Measurements from ENCODE around the gene WHAMM. TPM values are rescaled to one million over a fixed set of nuclear protein-coding genes. Genes with fewer than 3 reads are reported as not detected.

WHAMM gene
- total and polyA plus RNA-seq, 2 experiments from 2014 or later, result 3.0 to 3.6 TPM

DNA sequence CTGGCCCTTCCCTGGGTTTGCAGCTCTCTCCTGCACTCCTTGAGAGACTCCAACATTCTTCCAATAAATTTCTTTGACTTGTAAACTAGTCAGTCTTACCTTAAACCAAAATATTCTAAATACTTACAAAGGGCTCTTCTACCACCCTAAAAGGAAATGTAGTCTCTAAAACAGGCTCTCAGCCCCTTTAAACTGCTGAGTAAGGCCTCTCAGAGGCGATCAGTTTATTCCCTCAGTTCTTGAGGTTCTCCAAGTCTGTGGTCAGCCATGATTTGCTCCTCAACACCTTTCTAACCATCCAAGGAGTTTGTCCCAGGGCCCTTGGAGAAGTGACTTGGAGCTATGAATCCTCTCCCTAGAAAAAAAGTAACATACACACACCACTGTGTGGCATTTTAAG lies 64.8 kb downstream of the WHAMM start:
- WGBS, 2 experiments (ENCODE audit: low coverage in 1 of 2, low lambda C conversion rate in 2 of 2, missing lambda C conversion rate in 2 of 2), result 86 to 90% methylated on average over 1 of the region's 1 CpG
- Histone ChIP-seq H2AFZ (no peak overlapping the region), H3K4me3 (no peak overlapping the region), H3K9me2 (ENCODE audit: insufficient read depth) (no peaks in the 10 kb centered on the region), H4K20me1 (ENCODE audit: insufficient read depth) (no peaks in the 10 kb centered on the region), H3K4me2 (ENCODE audit: unreplicated experiment) (no peak overlapping the region), H3K79me2 (ENCODE audit: insufficient read depth) (no peaks in the 10 kb centered on the region), H3K9me3 (ENCODE audit: low read depth) (no peaks in the 10 kb centered on the region), H3K27me3 (replicated peaks; ENCODE audit: insufficient read depth) (no peaks in the 10 kb centered on the region), H3K4me1 (ENCODE audit: insufficient read depth) (peaks cover 13% of the 10 kb centered on the region), H3K27ac (no peak overlapping the region), H3K36me3 (ENCODE audit: low read depth) (no peaks in the 10 kb centered on the region), H3F3A (ENCODE audit: insufficient read depth) (peaks cover 18% of the 10 kb centered on the region), H3K9ac (no peak overlapping the region)
- TF ChIP-seq EZH2 (IDR thresholded peaks at IDR 0.05; ENCODE audit: insufficient read depth, poor library complexity, severe bottlenecking) (no peak), EZH2phosphoT487 (IDR thresholded peaks at IDR 0.05; ENCODE audit: insufficient read depth, low read depth) (no peak)
- in situ Hi-C loops (cut with MboI), result no loop called here
- DNase-seq, result no peak

DNA sequence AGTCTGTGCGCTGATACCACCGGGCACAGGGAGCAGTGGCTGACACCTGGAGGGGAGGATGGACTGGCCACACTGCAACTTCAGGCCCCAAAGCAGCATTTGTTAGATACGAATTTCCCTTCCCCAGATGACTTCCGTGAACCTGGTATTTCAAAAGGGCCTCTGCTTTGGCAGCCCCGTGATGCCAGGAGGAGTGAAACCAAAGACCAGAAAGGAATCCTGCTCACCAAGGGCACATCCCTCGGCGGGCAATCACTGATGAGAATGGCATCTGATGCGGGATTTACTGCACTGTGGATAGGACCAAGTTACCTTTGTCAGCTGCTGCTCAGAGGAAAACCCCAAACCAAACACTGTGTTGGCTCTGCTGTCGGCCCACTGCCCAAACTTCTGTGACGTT lies 65.5 kb downstream of the WHAMM start:
- H3K4me1 ChIP-seq (ENCODE audit: insufficient read depth), result peaks cover 13% of the 10 kb centered on the region
- peak overlapping the region; percentile 51; the same call in 1 of the 2 replicates for H3K9ac ChIP-seq
- H3K4me3 ChIP-seq, result no peak overlapping the region
- H3K27me3 ChIP-seq (replicated peaks; ENCODE audit: insufficient read depth), result no peaks in the 10 kb centered on the region
- no peaks in the 10 kb centered on the region for H3K9me3 ChIP-seq (ENCODE audit: low read depth)
- H3K36me3 ChIP-seq (ENCODE audit: low read depth), result no peaks in the 10 kb centered on the region
- H4K20me1 ChIP-seq (ENCODE audit: insufficient read depth), result no peaks in the 10 kb centered on the region
- H3K27ac ChIP-seq, result peak overlapping the region; percentile 81; the same call in 1 of the 2 replicates
- H3F3A ChIP-seq (ENCODE audit: insufficient read depth), result peaks cover 18% of the 10 kb centered on the region
- H3K79me2 ChIP-seq (ENCODE audit: insufficient read depth), result no peaks in the 10 kb centered on the region
- 0 out of 2 replicates have a peak overlapping the region, but pooled peaks have one; percentile 58 for H2AFZ ChIP-seq
- in situ Hi-C loops (cut with MboI), result no loop called here
- no peaks in the 10 kb centered on the region for H3K9me2 ChIP-seq (ENCODE audit: insufficient read depth)
- H3K4me2 ChIP-seq (ENCODE audit: unreplicated experiment), result peak overlapping the region; percentile 26
- no peak for TF ChIP-seq EZH2 (IDR thresholded peaks at IDR 0.05; ENCODE audit: insufficient read depth, poor library complexity, severe bottlenecking)
- no peak for TF ChIP-seq EZH2phosphoT487 (IDR thresholded peaks at IDR 0.05; ENCODE audit: insufficient read depth, low read depth)
- WGBS, 2 experiments (ENCODE audit: low coverage in 1 of 2, low lambda C conversion rate in 2 of 2, missing lambda C conversion rate in 2 of 2), result 79 to 82% methylated on average over 10 of the region's 10 CpGs
- DNase-seq, result no peak

DNA sequence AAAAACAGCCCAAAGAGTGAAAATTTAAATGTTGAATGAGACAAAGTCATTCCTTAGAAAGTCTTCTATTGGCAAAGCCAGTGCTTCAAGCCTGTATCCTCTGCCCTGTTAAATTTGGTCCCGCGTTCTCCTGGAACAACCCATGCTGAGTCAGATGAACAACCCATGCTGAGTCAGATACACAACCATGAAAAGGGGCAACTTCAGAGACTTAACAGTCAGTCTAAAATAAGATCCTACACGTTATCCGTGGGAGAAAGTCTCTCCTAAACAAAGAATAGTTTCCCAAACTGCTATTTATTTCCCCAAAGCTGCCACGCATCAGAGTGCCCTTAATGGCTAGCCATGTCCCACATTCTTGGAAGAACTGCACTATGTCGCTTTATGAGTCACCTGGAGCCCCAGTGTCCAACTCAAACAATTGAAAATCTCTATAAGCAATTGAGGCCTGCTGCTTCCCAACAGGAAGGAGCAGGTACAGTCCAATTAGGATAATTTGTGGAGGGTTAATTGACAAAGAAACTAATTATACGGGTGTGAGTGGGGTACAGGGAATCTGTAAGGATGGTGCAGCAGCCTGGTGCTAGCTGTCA lies 66.1 kb downstream of the WHAMM start:
- H2AFZ ChIP-seq, result peak overlapping the region; percentile 58
- peaks cover 13% of the 10 kb centered on the region for H3K4me1 ChIP-seq (ENCODE audit: insufficient read depth)
- no peaks in the 10 kb centered on the region for H3K36me3 ChIP-seq (ENCODE audit: low read depth)
- H3K79me2 ChIP-seq (ENCODE audit: insufficient read depth), result no peaks in the 10 kb centered on the region
- WGBS, 2 experiments (ENCODE audit: low coverage in 1 of 2, low lambda C conversion rate in 2 of 2, missing lambda C conversion rate in 2 of 2), result 13 to 16% methylated on average over 7 of the region's 7 CpGs
- H3K9me3 ChIP-seq (ENCODE audit: low read depth), result no peaks in the 10 kb centered on the region
- H4K20me1 ChIP-seq (ENCODE audit: insufficient read depth), result no peaks in the 10 kb centered on the region
- no peaks in the 10 kb centered on the region for H3K9me2 ChIP-seq (ENCODE audit: insufficient read depth)
- no peak for TF ChIP-seq EZH2phosphoT487 (IDR thresholded peaks at IDR 0.05; ENCODE audit: insufficient read depth, low read depth)
- no peak for TF ChIP-seq EZH2 (IDR thresholded peaks at IDR 0.05; ENCODE audit: insufficient read depth, poor library complexity, severe bottlenecking)
- peak overlapping the region; percentile 76 for H3K4me2 ChIP-seq (ENCODE audit: unreplicated experiment)
- peak overlapping the region; percentile 81 for H3K27ac ChIP-seq
- in situ Hi-C loops (cut with MboI), result no loop called here
- peaks cover 18% of the 10 kb centered on the region for H3F3A ChIP-seq (ENCODE audit: insufficient read depth)
- H3K9ac ChIP-seq, result peak overlapping the region; percentile 51
- DNase-seq, result peak; percentile 90
- H3K27me3 ChIP-seq (replicated peaks; ENCODE audit: insufficient read depth), result no peaks in the 10 kb centered on the region
- H3K4me3 ChIP-seq, result peak overlapping the region; percentile 44

DNA sequence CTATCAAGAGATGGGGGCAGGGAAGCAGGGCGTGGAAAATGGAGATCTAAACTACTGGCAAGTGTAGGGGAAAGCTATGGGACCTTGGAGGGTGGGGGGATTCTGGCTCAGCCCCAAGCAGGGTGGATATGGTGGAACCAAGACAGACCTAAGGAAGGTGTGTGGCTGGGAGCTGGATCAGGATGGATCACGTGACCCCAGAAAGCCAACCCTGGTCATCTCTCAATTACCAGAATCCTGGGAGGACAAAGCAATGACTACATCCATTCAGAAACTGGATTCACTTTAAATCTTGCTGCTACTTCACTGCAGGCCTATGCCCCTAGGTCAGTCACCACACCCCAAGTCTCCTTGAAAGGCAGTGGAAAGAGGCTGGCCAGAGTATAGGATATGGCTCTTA lies 68.4 kb downstream of the WHAMM start:
- no peak overlapping the region for H2AFZ ChIP-seq
- no peaks in the 10 kb centered on the region for H3K79me2 ChIP-seq (ENCODE audit: insufficient read depth)
- peaks cover 13% of the 10 kb centered on the region for H3K4me1 ChIP-seq (ENCODE audit: insufficient read depth)
- 77 to 79% methylated on average over 2 of the region's 2 CpGs for WGBS, 2 experiments (ENCODE audit: low coverage in 1 of 2, low lambda C conversion rate in 2 of 2, missing lambda C conversion rate in 2 of 2)
- no peak overlapping the region for H3K4me2 ChIP-seq (ENCODE audit: unreplicated experiment)
- TF ChIP-seq EZH2phosphoT487 (IDR thresholded peaks at IDR 0.05; ENCODE audit: insufficient read depth, low read depth) (no peak), EZH2 (IDR thresholded peaks at IDR 0.05; ENCODE audit: insufficient read depth, poor library complexity, severe bottlenecking) (no peak)
- in situ Hi-C loops (cut with MboI), result no loop called here
- DNase-seq, result no peak
- H3K27me3 ChIP-seq (replicated peaks; ENCODE audit: insufficient read depth), result no peaks in the 10 kb centered on the region
- no peaks in the 10 kb centered on the region for H3K36me3 ChIP-seq (ENCODE audit: low read depth)
- H3K4me3 ChIP-seq, result no peak overlapping the region
- no peaks in the 10 kb centered on the region for H4K20me1 ChIP-seq (ENCODE audit: insufficient read depth)
- no peaks in the 10 kb centered on the region for H3K9me3 ChIP-seq (ENCODE audit: low read depth)
- H3K9ac ChIP-seq, result no peak overlapping the region
- H3K27ac ChIP-seq, result no peak overlapping the region
- H3F3A ChIP-seq (ENCODE audit: insufficient read depth), result peaks cover 18% of the 10 kb centered on the region
- H3K9me2 ChIP-seq (ENCODE audit: insufficient read depth), result no peaks in the 10 kb centered on the region
